ENCODE results near the gene WDR11. TPM values are rescaled to one million over a fixed set of nuclear protein-coding genes. Genes with fewer than 3 reads are reported as not detected.

WDR11 gene
- total RNA-seq, 1 experiment from 2014 or later = 48.3 TPM

DNA sequence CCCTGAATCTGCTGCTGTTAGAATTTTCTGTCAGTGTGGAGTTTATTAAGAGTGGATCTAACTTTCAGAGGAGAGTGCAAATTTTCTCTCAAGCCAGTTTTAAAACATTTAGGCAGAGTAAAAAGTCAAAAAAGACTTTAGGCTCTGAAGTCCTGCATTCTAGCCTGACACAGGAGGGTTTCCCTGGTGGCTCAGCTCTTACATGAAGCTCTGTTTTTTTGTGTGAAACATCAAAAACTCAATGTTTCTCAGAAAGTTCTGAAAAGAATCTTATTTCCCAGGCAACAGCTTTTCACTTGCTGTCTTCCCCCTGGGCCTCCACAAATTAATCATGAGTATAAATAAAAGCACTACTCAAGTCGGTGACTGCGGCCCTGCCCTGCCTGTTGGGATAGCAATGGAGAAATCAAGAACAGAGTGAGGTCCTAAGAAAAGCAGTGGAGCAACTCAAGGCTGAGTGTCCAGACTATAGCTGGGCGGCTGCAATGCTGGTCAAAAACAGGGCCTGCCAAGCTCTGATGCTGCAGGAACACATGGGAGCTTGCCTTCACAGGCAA, 22.3 kb upstream of the WDR11 start:
- Histone ChIP-seq H3K9ac (ENCODE audit: low read length) (no peak overlapping the region), H3K36me3 (ENCODE audit: control insufficient read depth in 1 of 2, insufficient read depth in 2 of 2, low read length in 2 of 2) (no peaks in the 10 kb centered on the region), H2AFZ (ENCODE audit: low read depth, low read length, poor library complexity, severe bottlenecking) (no peak overlapping the region), H3K27me3 (ENCODE audit: insufficient read depth, low read length) (peaks cover 22% of the 10 kb centered on the region; the same call in 1 of the 2 replicates), H4K20me1 (ENCODE audit: insufficient read depth) (no peaks in the 10 kb centered on the region), H3K9me2 (ENCODE audit: insufficient read depth) (no peaks in the 10 kb centered on the region), H3K79me2 (ENCODE audit: insufficient read depth, low read length) (no peaks in the 10 kb centered on the region), H3K4me3 (replicated peaks in 1 of 2; ENCODE audit: low read depth in 1 of 2, low read length in 2 of 2) (no peak overlapping the region), H3K4me1 (ENCODE audit: control insufficient read depth in 1 of 2, insufficient read depth in 2 of 2, low read length in 2 of 2) (no peaks in the 10 kb centered on the region), H3K4me2 (ENCODE audit: low read length) (no peak overlapping the region), H3K9me3 (ENCODE audit: control insufficient read depth in 1 of 2, insufficient read depth in 1 of 2, low read depth in 1 of 2, low read length in 2 of 2) (no peaks in the 10 kb centered on the region), H3K27ac (ENCODE audit: low read depth, low read length) (no peak overlapping the region)
- intact Hi-C loops (cut with micrococcal nuclease) = no loop called here
- CTCF ChIA-PET = no interaction called here
- ATAC-seq (no peak), DNase-seq (ENCODE audit: low read depth, low spot score) (no peak)
- POLR2A ChIA-PET = no interaction called here
- TF ChIP-seq POLR2AphosphoS5 (IDR thresholded peaks at IDR 0.05; ENCODE audit: low read depth, low read length) (no peak), CBX3 (IDR thresholded peaks at IDR 0.05; ENCODE audit: low read depth) (no peak), RAD21 (IDR thresholded peaks at IDR 0.05; ENCODE audit: low read depth) (no peak), FOSL1 (IDR thresholded peaks at IDR 0.05; ENCODE audit: low read depth) (no peak), EZH2 (IDR thresholded peaks at IDR 0.05) (no peak), CEBPB (IDR thresholded peaks at IDR 0.05; ENCODE audit: low read depth) (no peak)
- TF ChIP-seq, protein P1, sequence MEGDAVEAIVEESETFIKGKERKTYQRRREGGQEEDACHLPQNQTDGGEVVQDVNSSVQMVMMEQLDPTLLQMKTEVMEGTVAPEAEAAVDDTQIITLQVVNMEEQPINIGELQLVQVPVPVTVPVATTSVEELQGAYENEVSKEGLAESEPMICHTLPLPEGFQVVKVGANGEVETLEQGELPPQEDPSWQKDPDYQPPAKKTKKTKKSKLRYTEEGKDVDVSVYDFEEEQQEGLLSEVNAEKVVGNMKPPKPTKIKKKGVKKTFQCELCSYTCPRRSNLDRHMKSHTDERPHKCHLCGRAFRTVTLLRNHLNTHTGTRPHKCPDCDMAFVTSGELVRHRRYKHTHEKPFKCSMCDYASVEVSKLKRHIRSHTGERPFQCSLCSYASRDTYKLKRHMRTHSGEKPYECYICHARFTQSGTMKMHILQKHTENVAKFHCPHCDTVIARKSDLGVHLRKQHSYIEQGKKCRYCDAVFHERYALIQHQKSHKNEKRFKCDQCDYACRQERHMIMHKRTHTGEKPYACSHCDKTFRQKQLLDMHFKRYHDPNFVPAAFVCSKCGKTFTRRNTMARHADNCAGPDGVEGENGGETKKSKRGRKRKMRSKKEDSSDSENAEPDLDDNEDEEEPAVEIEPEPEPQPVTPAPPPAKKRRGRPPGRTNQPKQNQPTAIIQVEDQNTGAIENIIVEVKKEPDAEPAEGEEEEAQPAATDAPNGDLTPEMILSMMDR (IDR thresholded peaks at IDR 0.05 in 2 of 3, conservative IDR thresholded peaks at IDR 0.05 in 1 of 3; ENCODE audit: borderline replicate concordance in 1 of 3, insufficient read depth in 1 of 3, low read depth in 2 of 3, low read length in 2 of 3) = no peak
- TF ChIP-seq, protein P2, sequence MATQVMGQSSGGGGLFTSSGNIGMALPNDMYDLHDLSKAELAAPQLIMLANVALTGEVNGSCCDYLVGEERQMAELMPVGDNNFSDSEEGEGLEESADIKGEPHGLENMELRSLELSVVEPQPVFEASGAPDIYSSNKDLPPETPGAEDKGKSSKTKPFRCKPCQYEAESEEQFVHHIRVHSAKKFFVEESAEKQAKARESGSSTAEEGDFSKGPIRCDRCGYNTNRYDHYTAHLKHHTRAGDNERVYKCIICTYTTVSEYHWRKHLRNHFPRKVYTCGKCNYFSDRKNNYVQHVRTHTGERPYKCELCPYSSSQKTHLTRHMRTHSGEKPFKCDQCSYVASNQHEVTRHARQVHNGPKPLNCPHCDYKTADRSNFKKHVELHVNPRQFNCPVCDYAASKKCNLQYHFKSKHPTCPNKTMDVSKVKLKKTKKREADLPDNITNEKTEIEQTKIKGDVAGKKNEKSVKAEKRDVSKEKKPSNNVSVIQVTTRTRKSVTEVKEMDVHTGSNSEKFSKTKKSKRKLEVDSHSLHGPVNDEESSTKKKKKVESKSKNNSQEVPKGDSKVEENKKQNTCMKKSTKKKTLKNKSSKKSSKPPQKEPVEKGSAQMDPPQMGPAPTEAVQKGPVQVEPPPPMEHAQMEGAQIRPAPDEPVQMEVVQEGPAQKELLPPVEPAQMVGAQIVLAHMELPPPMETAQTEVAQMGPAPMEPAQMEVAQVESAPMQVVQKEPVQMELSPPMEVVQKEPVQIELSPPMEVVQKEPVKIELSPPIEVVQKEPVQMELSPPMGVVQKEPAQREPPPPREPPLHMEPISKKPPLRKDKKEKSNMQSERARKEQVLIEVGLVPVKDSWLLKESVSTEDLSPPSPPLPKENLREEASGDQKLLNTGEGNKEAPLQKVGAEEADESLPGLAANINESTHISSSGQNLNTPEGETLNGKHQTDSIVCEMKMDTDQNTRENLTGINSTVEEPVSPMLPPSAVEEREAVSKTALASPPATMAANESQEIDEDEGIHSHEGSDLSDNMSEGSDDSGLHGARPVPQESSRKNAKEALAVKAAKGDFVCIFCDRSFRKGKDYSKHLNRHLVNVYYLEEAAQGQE (IDR thresholded peaks at IDR 0.05; ENCODE audit: low read depth) = no peak
- RAD21 ChIA-PET (ENCODE audit: low non-redundant PET in 1 of 2, low total read pairs in 2 of 2, uncharacterized antibody in 2 of 2, unreplicated experiment in 2 of 2) = no interaction called here
- BruUV-seq (replicated peaks) = no TSS peak

All from HCT116 (cell line).